Skeletal muscle tissue (tissue), 4 donors: Measurements from ENCODE around the gene LIPE. TPM values are rescaled to one million over a fixed set of nuclear protein-coding genes. Genes with fewer than 3 reads are reported as not detected.

Experiments used
- H3K27ac ChIP-seq: one replicate; pipeline ENCODE4 v1.7.0; 2013; ENCODE audit warnings: mild to moderate bottlenecking, low read depth, low read length, inconsistent platforms
- H3K27me3 ChIP-seq, 3 donors: one replicate each; pipeline ENCODE4 v1.7.0; 2013; ENCODE audit warnings: low read length in 3 of 3; ENCODE audit not compliant: control insufficient read depth in 3 of 3, insufficient read depth in 3 of 3
- H3K36me3 ChIP-seq, 3 donors: one replicate each; pipeline ENCODE4 v1.7.0; 2013; ENCODE audit warnings: low read length in 3 of 3; ENCODE audit not compliant: control insufficient read depth in 3 of 3, insufficient read depth in 3 of 3
- H3K4me1 ChIP-seq, 3 donors: one replicate each; pipeline ENCODE4 v1.7.0; 2013; ENCODE audit warnings: low read length in 3 of 3, mild to moderate bottlenecking in 3 of 3; ENCODE audit not compliant: control insufficient read depth in 3 of 3, insufficient read depth in 3 of 3
- H3K4me3 ChIP-seq, 3 donors: one replicate each; pipeline ENCODE4 v1.7.0; 2013; ENCODE audit warnings: low read length in 3 of 3
- H3K9ac ChIP-seq, 3 donors: one replicate each; pipeline ENCODE4 v1.7.0; 2013; ENCODE audit warnings: low read length in 3 of 3, mild to moderate bottlenecking in 3 of 3, moderate library complexity in 2 of 3, low read depth in 1 of 3
- H3K9me3 ChIP-seq, 3 donors: one replicate each; pipeline ENCODE4 v1.7.0; 2013; ENCODE audit warnings: low read length in 3 of 3; ENCODE audit not compliant: control insufficient read depth in 3 of 3
- total RNA-seq: library from RNA; depleted of rRNA; stranded (reverse); fragments of >200 nt; gene quantifications from one replicate; pipeline ENCODE4 v1.2.3, GENCODE V29; 2014
- donor health status: Osteomylitis.

LIPE gene
- total RNA-seq, 1 donor from 2014 or later, result 8.9 TPM

DNA sequence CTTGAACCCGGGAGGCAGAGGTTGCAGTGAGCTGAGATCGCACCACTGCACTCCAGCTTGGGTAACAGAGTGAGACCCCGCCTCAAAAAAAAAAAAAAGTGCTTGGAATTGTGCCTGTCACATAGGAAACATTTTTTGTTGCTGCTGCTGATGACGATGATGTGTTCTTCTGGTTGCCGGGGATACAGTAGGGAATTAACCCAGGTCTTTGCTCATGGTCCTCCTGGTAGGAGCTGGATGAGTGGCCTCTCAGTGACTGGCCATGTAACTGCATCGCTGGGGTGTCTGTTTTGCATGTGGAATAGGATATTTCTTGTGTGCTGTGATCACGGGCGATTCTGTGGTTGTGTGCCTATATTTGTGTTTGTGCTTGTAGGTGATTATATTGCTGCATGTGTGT is 32.4 kb downstream of the LIPE start:
- Histone ChIP-seq H3K27me3 (peaks cover 4 to 16% (median 8%) of the 10 kb centered on the region in 3 donors), H3K4me1 (peaks cover 15 to 18% (median 17%) of the 10 kb centered on the region in 3 donors), H3K4me3 (no peak overlapping the region), H3K27ac (no peak overlapping the region), H3K36me3 (no peaks in the 10 kb centered on the region), H3K9me3 (no peaks in the 10 kb centered on the region), H3K9ac (no peak overlapping the region)

DNA sequence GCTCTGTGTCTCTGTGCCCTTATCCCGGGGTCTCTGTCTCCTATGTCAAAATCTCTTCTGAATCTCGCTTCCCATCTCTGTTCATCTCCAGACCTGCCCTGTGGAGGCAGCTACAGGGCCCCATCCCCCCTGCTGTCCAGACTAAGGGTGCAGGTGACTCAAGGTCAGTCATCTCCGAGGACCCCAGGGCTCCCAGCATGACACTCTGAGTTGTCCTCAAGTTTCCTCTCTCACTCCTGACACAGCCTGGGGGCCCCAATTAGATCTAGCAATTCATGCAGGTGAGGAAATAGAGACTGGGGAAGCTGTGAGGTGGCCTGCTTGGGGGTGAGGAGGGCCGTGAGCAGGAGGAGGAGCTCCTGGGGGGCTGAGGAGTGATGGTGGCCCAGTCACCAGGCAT is 35.0 kb downstream of the LIPE start:
- H3K9ac ChIP-seq, result no peak overlapping the region
- H3K9me3 ChIP-seq, result no peaks in the 10 kb centered on the region
- no peak overlapping the region for H3K4me3 ChIP-seq
- peaks cover 17 to 30% (median 24%) of the 10 kb centered on the region in 3 donors for H3K27me3 ChIP-seq
- H3K4me1 ChIP-seq, result peaks cover 7 to 10% (median 10%) of the 10 kb centered on the region in 3 donors
- H3K36me3 ChIP-seq, result no peaks in the 10 kb centered on the region
- H3K27ac ChIP-seq, result no peak overlapping the region

DNA sequence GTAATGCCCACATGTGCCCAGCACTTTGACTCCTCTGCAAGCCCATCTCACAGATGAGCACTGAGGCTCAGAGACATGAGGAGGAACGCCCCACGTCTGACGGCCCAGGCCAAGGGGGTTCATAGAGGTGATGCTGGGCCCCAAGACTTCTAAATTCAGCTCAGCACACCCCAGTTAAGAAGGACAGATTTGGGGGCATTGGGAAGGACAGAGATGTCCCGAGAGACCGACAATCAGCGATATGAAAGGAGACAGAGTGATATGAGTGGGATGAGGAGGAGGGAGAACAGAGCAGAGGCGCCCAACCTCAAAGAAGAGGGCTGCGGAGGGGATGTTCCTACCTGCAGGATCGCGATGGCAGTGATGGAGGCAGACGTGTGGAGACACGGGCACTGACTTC is 37.3 kb downstream of the LIPE start, which contains the start of gene CNFN:
CNFN (minus strand) TSS at position 399 of the 400 bp plus-strand sequence. CDS start 1,260 bp downstream, outside the sequence.
- Histone ChIP-seq H3K9ac (no peak within 1 kb of the TSS), H3K4me3 (no peak within 1 kb of the TSS), H3K36me3 (no peaks in the 10 kb centered on the region), H3K9me3 (no peaks in the 10 kb centered on the region), H3K27ac (no peak within 1 kb of the TSS), H3K27me3 (peaks cover 24 to 35% (median 34%) of the 10 kb centered on the region in 3 donors), H3K4me1 (peaks cover 0 to 4% (median 3%) of the 10 kb centered on the region in 3 donors)

GRCh38 chr19:42388851-42389489 is 38.2 kb downstream of the LIPE start:
- no peaks in the 10 kb centered on the region for H3K36me3 ChIP-seq
- H3K27me3 ChIP-seq, result peaks cover 24 to 35% (median 34%) of the 10 kb centered on the region in 3 donors

GRCh38 chr19:42386974-42387707 is 40.0 kb downstream of the LIPE start:
- H3K27ac ChIP-seq, result no peak overlapping the region
- H3K9ac ChIP-seq, result peak overlapping the region in 1 of 3 donors; percentile 40
- no peaks in the 10 kb centered on the region for H3K9me3 ChIP-seq
- no peaks in the 10 kb centered on the region for H3K36me3 ChIP-seq
- peak overlapping the region in 2 of 3 donors; percentile 35 to 42 for H3K4me3 ChIP-seq
- peaks cover 0 to 4% (median 3%) of the 10 kb centered on the region in 3 donors for H3K4me1 ChIP-seq
- peaks cover 31 to 44% (median 43%) of the 10 kb centered on the region in 3 donors for H3K27me3 ChIP-seq

More at GRCh38 chr19:42388851-42389489, 38.2 kb downstream of the LIPE start:
- Histone ChIP-seq H3K4me3 (no peak overlapping the region), H3K9ac (no peak overlapping the region), H3K4me1 (peaks cover 0 to 4% (median 3%) of the 10 kb centered on the region in 3 donors), H3K27ac (no peak overlapping the region), H3K9me3 (no peaks in the 10 kb centered on the region)

DNA sequence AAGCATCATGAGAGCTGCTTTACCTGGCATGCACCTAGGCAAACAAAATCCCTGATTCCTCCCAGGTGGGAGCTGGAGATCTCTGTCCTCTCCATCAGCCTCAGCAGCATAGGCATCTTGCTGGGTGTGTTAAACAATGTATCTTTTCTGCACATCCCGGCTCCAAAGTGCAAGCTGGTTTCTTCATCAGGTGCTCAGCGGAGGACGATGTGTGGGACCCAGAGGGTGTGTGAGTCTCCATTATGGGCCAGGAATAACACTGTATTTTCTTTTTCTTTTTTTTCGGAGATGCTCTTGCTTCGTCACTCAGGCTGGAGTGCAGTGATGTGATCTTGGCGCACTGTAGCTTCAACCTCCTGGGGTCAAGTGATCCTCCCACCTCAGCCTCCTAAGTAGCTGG is 47.0 kb downstream of the LIPE start:
- Histone ChIP-seq H3K27ac (no peak overlapping the region), H3K4me1 (no peaks in the 10 kb centered on the region), H3K9me3 (no peaks in the 10 kb centered on the region), H3K9ac (no peak overlapping the region), H3K27me3 (peaks cover 12 to 25% (median 21%) of the 10 kb centered on the region in 3 donors), H3K36me3 (peaks cover 0 to 7% (median 3%) of the 10 kb centered on the region in 3 donors), H3K4me3 (no peak overlapping the region)

DNA sequence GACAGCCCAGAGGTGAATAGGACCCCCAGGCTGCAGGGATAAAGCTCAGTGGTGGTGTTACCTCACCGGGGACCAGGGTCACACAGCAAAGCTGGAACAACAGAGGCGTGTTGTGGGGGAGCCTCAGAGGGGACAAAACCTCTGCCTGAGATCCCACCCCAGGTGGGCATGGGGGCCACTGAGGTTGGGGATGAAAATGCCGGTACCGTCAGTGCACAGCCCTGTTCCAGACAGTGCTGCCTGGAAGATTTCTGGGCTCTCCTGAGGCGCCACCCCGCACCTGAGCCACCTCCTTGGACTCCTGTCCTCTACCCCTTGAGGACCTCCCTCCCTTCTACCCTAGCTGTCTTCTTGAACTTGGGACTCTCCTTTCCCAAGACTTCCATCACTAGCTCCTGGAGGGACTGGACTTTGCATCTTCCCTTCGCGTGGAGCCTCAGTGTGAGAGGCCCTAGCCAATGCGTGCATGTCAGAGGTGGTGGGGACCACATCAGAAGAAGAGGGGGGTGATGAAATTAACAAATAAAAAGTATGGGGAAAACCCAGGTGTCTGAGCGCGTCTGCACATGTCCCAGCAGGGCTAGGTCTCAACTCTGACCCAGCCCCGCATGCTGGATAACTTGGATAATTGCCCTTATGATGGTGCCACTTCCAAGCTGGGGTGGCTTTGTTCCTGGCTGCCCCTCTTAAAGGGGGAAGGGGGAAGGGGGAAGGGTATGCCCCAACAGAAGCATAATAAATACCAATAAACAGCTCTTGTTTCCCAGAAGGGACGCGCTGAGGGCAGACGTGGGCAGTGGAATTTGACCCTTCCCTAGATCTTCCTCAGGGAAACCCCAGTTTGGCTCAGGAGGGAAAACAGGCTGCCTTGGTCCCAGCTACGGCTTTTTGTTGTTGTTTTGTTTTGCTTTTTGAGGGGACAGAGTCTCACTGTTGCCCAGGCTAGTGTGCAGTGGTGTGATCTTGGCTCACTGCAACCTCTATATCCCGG is 48.7 kb downstream of the LIPE start:
- Histone ChIP-seq H3K9ac (no peak overlapping the region), H3K4me3 (no peak overlapping the region), H3K9me3 (no peaks in the 10 kb centered on the region), H3K4me1 (no peaks in the 10 kb centered on the region), H3K36me3 (peaks cover 8 to 11% (median 9%) of the 10 kb centered on the region in 3 donors), H3K27ac (no peak overlapping the region), H3K27me3 (peaks cover 12 to 25% (median 21%) of the 10 kb centered on the region in 3 donors)

DNA sequence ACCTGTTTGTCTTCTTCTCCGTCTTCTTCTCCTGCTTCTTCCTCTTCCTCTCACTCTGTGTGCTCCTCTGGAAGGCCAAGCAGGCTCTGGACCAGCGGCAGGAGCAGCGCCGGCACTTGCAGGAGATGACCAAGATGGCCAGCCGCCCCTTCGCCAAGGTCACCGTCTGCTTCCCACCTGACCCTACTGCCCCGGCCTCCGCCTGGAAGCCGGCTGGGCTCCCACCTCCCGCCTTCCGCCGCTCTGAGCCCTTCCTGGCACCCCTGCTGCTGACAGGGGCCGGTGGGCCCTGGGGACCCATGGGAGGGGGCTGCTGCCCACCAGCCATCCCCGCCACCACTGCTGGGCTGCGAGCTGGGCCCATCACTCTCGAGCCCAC is 51.0 kb downstream of the LIPE start:
- H3K27me3 ChIP-seq, result peaks cover 0 to 7% (median 5%) of the 10 kb centered on the region in 3 donors
- no peak overlapping the region for H3K9ac ChIP-seq
- H3K4me3 ChIP-seq, result no peak overlapping the region
- H3K9me3 ChIP-seq, result no peaks in the 10 kb centered on the region
- H3K36me3 ChIP-seq, result peaks cover 11 to 15% (median 13%) of the 10 kb centered on the region in 3 donors
- no peaks in the 10 kb centered on the region for H3K4me1 ChIP-seq
- H3K27ac ChIP-seq, result no peak overlapping the region

- Histone ChIP-seq H3K27ac (no peak overlapping the region), H3K4me3 (no peak overlapping the region), H3K9me3 (no peaks in the 10 kb centered on the region), H3K27me3 (peaks cover 0 to 6% (median 3%) of the 10 kb centered on the region in 3 donors), H3K9ac (no peak overlapping the region), H3K36me3 (peaks cover 13 to 17% (median 16%) of the 10 kb centered on the region in 3 donors), H3K4me1 (no peaks in the 10 kb centered on the region)
These were observed 51.6 kb downstream of the LIPE start for GRCh38 chr19:42375415-42376176.
